GM18499 (cell line): ENCODE data around the gene PITPNM3.

Experiments used
- ATAC-seq: cut with Tn5 transposase; IDR thresholded peaks from one replicate; pipeline ENCODE4 v1.9.1; 2021; ENCODE audit warnings: moderate number of reproducible peaks; ENCODE audit not compliant: insufficient read depth, unreplicated experiment

PITPNM3 gene

GRCh38 chr17:6453279-6454024, 102.9 kb downstream of the PITPNM3 start:
- ATAC-seq, result no peak

DNA sequence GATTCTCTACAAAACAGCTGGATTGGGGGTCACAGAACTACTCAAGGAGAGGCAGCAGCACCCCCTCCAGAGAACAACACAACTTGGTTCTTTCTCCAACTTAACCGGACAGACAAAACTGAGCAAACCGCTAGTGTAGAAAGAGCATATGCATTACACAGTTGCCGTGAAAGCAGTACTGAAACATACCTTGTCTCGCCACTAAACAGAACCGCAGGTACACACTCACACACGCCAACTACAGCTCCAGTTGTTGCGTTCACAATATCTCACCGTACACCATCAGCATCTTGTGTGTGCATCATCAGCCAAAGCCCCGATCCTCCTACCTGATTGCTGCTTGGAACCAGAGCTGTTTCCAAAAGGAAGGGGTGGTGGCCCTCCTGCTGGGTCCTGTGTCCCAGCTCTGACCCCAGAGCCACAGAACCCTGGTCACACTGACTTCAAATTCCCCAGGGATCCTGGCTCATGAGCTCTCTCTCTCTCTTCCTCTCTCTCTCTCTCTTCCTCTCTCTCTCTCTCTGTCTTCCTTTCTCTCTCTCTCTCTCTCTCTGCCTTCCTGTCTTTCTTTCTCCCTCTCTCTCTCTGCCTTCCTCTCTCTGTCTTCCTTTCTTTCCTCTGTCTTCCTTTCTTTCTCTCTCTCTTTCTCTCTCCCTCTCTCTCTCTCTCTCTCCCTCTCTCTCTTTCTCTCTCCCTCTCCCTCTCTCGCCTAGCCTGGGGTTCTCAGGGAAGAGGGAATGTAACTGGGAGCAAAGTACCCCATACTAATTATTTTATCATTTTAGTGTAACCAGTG, 103.7 kb downstream of the PITPNM3 start:
- ATAC-seq, result no peak

GRCh38 chr17:6450926-6451832, 105.2 kb downstream of the PITPNM3 start:
- no peak for ATAC-seq

- ATAC-seq, result no peak
Observed at GRCh38 chr17:6449307-6449706, 107.0 kb downstream of the PITPNM3 start.

- ATAC-seq, result no peak
Observed at GRCh38 chr17:6448473-6448872, 107.9 kb downstream of the PITPNM3 start.

- ATAC-seq, result no peak
Observed at GRCh38 chr17:6446516-6447100, 109.7 kb downstream of the PITPNM3 start.

- ATAC-seq, result no peak
Observed at GRCh38 chr17:6444571-6445335, 111.6 kb downstream of the PITPNM3 start.

- ATAC-seq, result peak; percentile 46
Observed at GRCh38 chr17:6443692-6444570, 112.4 kb downstream of the PITPNM3 start, which contains the start of gene PIMREG. TSS of gene PIMREG (plus strand) at chr17:6444455. CDS start at chr17:6445111, 656 bp downstream.

- no peak for ATAC-seq
Observed at GRCh38 chr17:6442775-6443174, 113.6 kb downstream of the PITPNM3 start.

DNA sequence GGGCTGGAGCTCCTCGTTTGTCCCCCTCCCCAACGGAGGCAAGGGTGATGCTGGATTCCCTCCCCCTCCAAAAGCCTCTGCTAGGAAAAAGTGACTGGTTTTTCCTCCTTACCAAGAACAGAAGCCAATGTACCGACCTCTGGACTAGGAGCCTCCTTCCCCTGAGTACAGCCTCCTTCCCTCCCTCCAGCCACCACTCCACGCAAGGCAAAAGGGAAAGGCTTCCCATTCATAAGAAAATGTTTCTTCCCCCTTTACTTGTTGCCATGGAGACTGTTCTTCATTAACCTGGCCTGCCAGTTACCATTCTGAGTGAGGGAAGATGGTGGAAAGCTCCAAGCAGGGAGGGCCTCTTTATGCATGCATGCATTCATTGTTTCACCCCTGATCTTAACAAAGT, 116.4 kb downstream of the PITPNM3 start:
- ATAC-seq, result no peak

DNA sequence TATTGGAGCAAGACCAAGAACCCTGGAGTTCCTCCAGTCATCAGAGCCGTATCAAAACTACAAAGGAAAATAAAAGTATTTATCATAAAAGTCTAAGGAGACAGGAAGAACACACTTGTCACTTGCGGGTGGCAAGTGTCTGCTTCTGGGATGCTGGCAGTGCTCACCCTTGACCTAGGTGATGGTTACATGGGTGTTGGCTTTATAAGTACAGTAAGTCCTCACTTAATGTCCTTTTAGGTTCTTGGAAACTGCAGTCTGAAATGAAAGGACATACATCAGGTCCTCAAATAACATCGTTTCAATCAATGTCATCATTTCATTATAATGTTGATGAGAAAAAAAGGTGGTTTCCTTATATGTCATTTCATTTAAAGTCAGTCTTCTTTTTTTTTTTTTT, 118.4 kb downstream of the PITPNM3 start:
- no peak for ATAC-seq

- no peak for ATAC-seq
Observed at GRCh38 chr17:6437466-6437865, 118.9 kb downstream of the PITPNM3 start.

- ATAC-seq, result no peak
Observed at GRCh38 chr17:6435968-6436367, 120.4 kb downstream of the PITPNM3 start.

DNA sequence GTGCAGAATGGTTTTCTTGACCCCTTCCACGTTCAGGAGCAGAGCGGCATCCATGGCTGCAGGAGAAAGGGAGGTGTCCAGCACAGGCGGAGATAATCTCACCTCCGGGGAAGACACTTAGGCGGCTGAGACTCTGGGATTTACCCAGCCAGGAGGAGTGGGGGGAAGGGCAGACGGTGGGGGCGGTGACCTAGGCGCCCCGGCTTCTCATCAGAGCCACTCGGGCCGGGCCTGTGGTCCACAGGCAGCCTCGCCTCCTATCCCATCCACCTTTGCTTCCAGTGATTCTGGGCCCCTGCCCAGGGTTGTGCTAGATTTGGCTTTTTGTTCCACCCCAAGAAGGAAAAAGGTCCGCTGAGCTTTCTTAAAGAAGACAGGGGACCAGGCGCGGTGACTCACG, 121.3 kb downstream of the PITPNM3 start, which contains the start of gene AIPL1:
Gene AIPL1 (minus strand): TSS at position 71 of the 400 bp plus-strand sequence. CDS start 17 bp downstream, at position 54.
- ATAC-seq, result no peak

GRCh38 chr17:6430769-6431168, 125.6 kb downstream of the PITPNM3 start:
- ATAC-seq, result no peak

- ATAC-seq, result no peak
Observed at GRCh38 chr17:6429266-6429665, 127.1 kb downstream of the PITPNM3 start.

GRCh38 chr17:6428207-6428965, 128.0 kb downstream of the PITPNM3 start:
- ATAC-seq, result no peak
